GM12874 (cell line): ENCODE measurements around the gene MSH2.

Experiments
- CTCF ChIP-seq: IDR thresholded peaks from 2 replicates; pipeline ENCODE4 v1.5.1; 2011; ENCODE audit warnings: low read depth, mild to moderate bottlenecking, control low read depth, low read length, moderate library complexity; ENCODE audit not compliant: insufficient read depth

Gene MSH2

GRCh38 chr2:47479863-47480262, 76.9 kb downstream of the MSH2 start:
- TF ChIP-seq CTCF, result no peak

- no peak for TF ChIP-seq CTCF
Measured at GRCh38 chr2:47483191-47483590, 80.2 kb downstream of the MSH2 start.

GRCh38 chr2:47484396-47484795, 81.4 kb downstream of the MSH2 start:
- TF ChIP-seq CTCF, result no peak

- no peak for TF ChIP-seq CTCF
Measured at GRCh38 chr2:47485177-47485576, 82.2 kb downstream of the MSH2 start.

- TF ChIP-seq CTCF, result no peak
Measured at GRCh38 chr2:47485751-47486300, 82.9 kb downstream of the MSH2 start.

- no peak for TF ChIP-seq CTCF
Measured at GRCh38 chr2:47486841-47487497, 84.0 kb downstream of the MSH2 start.

- no peak for TF ChIP-seq CTCF
Measured at GRCh38 chr2:47487498-47487875, 84.5 kb downstream of the MSH2 start.
